22Rv1 (cell line): Measurements from ENCODE around the gene SOHLH2.

Source experiments
- ZFX ChIP-seq: fragments of 450-650 bp; IDR thresholded peaks from 2 replicates; pipeline ENCODE4 v1.6.1; 2017; ENCODE audit warnings: antibody characterized with exemption, borderline replicate concordance
- TF ChIP-seq, protein P1 (sequence below): fragments of 450-650 bp; IDR thresholded peaks from 2 replicates; pipeline ENCODE4 v1.5.1; 2017; ENCODE audit warnings: mild to moderate bottlenecking

GRCh38 chr13:36248700-36249099 lies 34.3 kb upstream of the SOHLH2 start:
- TF ChIP-seq, protein P1, sequence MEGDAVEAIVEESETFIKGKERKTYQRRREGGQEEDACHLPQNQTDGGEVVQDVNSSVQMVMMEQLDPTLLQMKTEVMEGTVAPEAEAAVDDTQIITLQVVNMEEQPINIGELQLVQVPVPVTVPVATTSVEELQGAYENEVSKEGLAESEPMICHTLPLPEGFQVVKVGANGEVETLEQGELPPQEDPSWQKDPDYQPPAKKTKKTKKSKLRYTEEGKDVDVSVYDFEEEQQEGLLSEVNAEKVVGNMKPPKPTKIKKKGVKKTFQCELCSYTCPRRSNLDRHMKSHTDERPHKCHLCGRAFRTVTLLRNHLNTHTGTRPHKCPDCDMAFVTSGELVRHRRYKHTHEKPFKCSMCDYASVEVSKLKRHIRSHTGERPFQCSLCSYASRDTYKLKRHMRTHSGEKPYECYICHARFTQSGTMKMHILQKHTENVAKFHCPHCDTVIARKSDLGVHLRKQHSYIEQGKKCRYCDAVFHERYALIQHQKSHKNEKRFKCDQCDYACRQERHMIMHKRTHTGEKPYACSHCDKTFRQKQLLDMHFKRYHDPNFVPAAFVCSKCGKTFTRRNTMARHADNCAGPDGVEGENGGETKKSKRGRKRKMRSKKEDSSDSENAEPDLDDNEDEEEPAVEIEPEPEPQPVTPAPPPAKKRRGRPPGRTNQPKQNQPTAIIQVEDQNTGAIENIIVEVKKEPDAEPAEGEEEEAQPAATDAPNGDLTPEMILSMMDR = no peak
- TF ChIP-seq ZFX = no peak
